ENCODE results near the gene EEF1AKMT4. TPM values are rescaled to one million over a fixed set of nuclear protein-coding genes. Genes with fewer than 3 reads are reported as not detected.
"Not testable (repeated sequence)": the region's sequence is repeated elsewhere in the genome, so short reads cannot be mapped to it uniquely, and the experiment has no call there.

The EEF1AKMT4 gene
- total RNA-seq, 1 experiment from 2014 or later, result 10.7 TPM

GRCh38 chr3:184262764-184263179, 13.3 kb downstream of the EEF1AKMT4 start:
- H3K27ac ChIP-seq (ENCODE audit: low read length), result no peak overlapping the region
- no peak overlapping the region for H3K4me3 ChIP-seq (ENCODE audit: low read depth in 2 of 2, low read length in 2 of 2)
- no peaks in the 10 kb centered on the region; the same call in 1 of the 2 replicates for H3K27me3 ChIP-seq (ENCODE audit: control insufficient read depth, insufficient read depth, low read length)
- intact Hi-C loops (cut with micrococcal nuclease; ENCODE audit: unreplicated experiment), result no loop called here
- H3K4me1 ChIP-seq (ENCODE audit: control insufficient read depth, insufficient read depth, low read length), result 0 out of 2 replicates have a peak, but pooled peaks cover 4% of the 10 kb centered on the region
- in situ Hi-C loops (cut with HindIII; ENCODE audit: low pct_unique_long_range_greater_than_20kb, low sequenced_read_pairs), result no loop called here
- BruUV-seq (replicated peaks), result no TSS peak
- TF ChIP-seq TCF7L2 (IDR thresholded peaks at IDR 0.05; ENCODE audit: low read depth, low read length) (no peak), POLR2AphosphoS5 (IDR thresholded peaks at IDR 0.05; ENCODE audit: low read depth, low read length) (no peak), SIN3A (IDR thresholded peaks at IDR 0.05; ENCODE audit: borderline replicate concordance, insufficient read depth, low read depth, low read length) (no peak)
- TF ChIP-seq, protein P1, sequence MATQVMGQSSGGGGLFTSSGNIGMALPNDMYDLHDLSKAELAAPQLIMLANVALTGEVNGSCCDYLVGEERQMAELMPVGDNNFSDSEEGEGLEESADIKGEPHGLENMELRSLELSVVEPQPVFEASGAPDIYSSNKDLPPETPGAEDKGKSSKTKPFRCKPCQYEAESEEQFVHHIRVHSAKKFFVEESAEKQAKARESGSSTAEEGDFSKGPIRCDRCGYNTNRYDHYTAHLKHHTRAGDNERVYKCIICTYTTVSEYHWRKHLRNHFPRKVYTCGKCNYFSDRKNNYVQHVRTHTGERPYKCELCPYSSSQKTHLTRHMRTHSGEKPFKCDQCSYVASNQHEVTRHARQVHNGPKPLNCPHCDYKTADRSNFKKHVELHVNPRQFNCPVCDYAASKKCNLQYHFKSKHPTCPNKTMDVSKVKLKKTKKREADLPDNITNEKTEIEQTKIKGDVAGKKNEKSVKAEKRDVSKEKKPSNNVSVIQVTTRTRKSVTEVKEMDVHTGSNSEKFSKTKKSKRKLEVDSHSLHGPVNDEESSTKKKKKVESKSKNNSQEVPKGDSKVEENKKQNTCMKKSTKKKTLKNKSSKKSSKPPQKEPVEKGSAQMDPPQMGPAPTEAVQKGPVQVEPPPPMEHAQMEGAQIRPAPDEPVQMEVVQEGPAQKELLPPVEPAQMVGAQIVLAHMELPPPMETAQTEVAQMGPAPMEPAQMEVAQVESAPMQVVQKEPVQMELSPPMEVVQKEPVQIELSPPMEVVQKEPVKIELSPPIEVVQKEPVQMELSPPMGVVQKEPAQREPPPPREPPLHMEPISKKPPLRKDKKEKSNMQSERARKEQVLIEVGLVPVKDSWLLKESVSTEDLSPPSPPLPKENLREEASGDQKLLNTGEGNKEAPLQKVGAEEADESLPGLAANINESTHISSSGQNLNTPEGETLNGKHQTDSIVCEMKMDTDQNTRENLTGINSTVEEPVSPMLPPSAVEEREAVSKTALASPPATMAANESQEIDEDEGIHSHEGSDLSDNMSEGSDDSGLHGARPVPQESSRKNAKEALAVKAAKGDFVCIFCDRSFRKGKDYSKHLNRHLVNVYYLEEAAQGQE (IDR thresholded peaks at IDR 0.05; ENCODE audit: insufficient read depth in 1 of 2, low read depth in 2 of 2, low read length in 1 of 2), result no peak
- TF ChIP-seq, protein P2, sequence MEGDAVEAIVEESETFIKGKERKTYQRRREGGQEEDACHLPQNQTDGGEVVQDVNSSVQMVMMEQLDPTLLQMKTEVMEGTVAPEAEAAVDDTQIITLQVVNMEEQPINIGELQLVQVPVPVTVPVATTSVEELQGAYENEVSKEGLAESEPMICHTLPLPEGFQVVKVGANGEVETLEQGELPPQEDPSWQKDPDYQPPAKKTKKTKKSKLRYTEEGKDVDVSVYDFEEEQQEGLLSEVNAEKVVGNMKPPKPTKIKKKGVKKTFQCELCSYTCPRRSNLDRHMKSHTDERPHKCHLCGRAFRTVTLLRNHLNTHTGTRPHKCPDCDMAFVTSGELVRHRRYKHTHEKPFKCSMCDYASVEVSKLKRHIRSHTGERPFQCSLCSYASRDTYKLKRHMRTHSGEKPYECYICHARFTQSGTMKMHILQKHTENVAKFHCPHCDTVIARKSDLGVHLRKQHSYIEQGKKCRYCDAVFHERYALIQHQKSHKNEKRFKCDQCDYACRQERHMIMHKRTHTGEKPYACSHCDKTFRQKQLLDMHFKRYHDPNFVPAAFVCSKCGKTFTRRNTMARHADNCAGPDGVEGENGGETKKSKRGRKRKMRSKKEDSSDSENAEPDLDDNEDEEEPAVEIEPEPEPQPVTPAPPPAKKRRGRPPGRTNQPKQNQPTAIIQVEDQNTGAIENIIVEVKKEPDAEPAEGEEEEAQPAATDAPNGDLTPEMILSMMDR (IDR thresholded peaks at IDR 0.05), result no peak
- ATAC-seq (no peak), DNase-seq (ENCODE audit: low read depth, low spot score) (no peak)
- no peaks in the 10 kb centered on the region for H3K36me3 ChIP-seq (ENCODE audit: control insufficient read depth, insufficient read depth, low read length)
- POLR2A ChIA-PET, result no interaction called here
- CTCF ChIA-PET, result interaction anchor here (0.7 kb wide), 1 partner anchor 9 kb away, joined by 3 read pairs; no protein-coding TSS in a partner anchor
- H3K9me3 ChIP-seq (ENCODE audit: control insufficient read depth, insufficient read depth, low read depth, low read length), result no peaks in the 10 kb centered on the region

GRCh38 chr3:184267249-184267648, 17.8 kb downstream of the EEF1AKMT4 start:
- POLR2A ChIA-PET, result interaction anchor here (0.6 kb wide), 1 partner anchor 570 kb away, joined by 3 read pairs; the partner anchor contains the start of gene YEATS2
- intact Hi-C loops (cut with micrococcal nuclease; ENCODE audit: unreplicated experiment); H3K27me3 ChIP-seq (ENCODE audit: control insufficient read depth, insufficient read depth, low read length); H3K4me1 ChIP-seq (ENCODE audit: control insufficient read depth, insufficient read depth, low read length); DNase-seq (ENCODE audit: low read depth, low spot score); H3K4me3 ChIP-seq (ENCODE audit: low read depth in 2 of 2, low read length in 2 of 2); BruUV-seq (replicated peaks); H3K9me3 ChIP-seq (ENCODE audit: control insufficient read depth, insufficient read depth, low read depth, low read length); ATAC-seq; in situ Hi-C loops (cut with HindIII; ENCODE audit: low pct_unique_long_range_greater_than_20kb, low sequenced_read_pairs); H3K36me3 ChIP-seq (ENCODE audit: control insufficient read depth, insufficient read depth, low read length); CTCF ChIA-PET; H3K27ac ChIP-seq (ENCODE audit: low read length): not testable (repeated sequence)

- Histone ChIP-seq H3K4me3 (ENCODE audit: low read depth in 2 of 2, low read length in 2 of 2) (no peak overlapping the region), H3K27ac (ENCODE audit: low read length) (no peak overlapping the region), H3K9me3 (ENCODE audit: control insufficient read depth, insufficient read depth, low read depth, low read length) (no peaks in the 10 kb centered on the region), H3K4me1 (ENCODE audit: control insufficient read depth, insufficient read depth, low read length) (no peaks in the 10 kb centered on the region), H3K27me3 (ENCODE audit: control insufficient read depth, insufficient read depth, low read length) (peaks cover 6% of the 10 kb centered on the region; the same call in 1 of the 2 replicates), H3K36me3 (ENCODE audit: control insufficient read depth, insufficient read depth, low read length) (no peaks in the 10 kb centered on the region)
- TF ChIP-seq POLR2AphosphoS5 (IDR thresholded peaks at IDR 0.05; ENCODE audit: low read depth, low read length) (no peak), SIN3A (IDR thresholded peaks at IDR 0.05; ENCODE audit: borderline replicate concordance, insufficient read depth, low read depth, low read length) (no peak), TCF7L2 (IDR thresholded peaks at IDR 0.05; ENCODE audit: low read depth, low read length) (no peak)
- TF ChIP-seq, protein P1 (IDR thresholded peaks at IDR 0.05; ENCODE audit: insufficient read depth in 1 of 2, low read depth in 2 of 2, low read length in 1 of 2), result no peak
- TF ChIP-seq, protein P2 (IDR thresholded peaks at IDR 0.05), result no peak
- in situ Hi-C loops (cut with HindIII; ENCODE audit: low pct_unique_long_range_greater_than_20kb, low sequenced_read_pairs) (no loop called here), intact Hi-C loops (cut with micrococcal nuclease; ENCODE audit: unreplicated experiment) (no loop called here)
- POLR2A ChIA-PET, result no interaction called here
- BruUV-seq (replicated peaks), result no TSS peak
- CTCF ChIA-PET, result interaction anchor here (0.6 to 0.7 kb wide), 2 partner anchors 15 to 28 kb away, joined by 4 to 5 read pairs; no protein-coding TSS in a partner anchor
- no peak for DNase-seq (ENCODE audit: low read depth, low spot score)
- no peak for ATAC-seq
These were observed 22.8 kb downstream of the EEF1AKMT4 start for GRCh38 chr3:184272269-184272668.
